ENCODE data around the gene PPM1L. TPM values are rescaled to one million over a fixed set of nuclear protein-coding genes. Genes with fewer than 3 reads are reported as not detected.
"Not testable (repeated sequence)": the region's sequence is repeated elsewhere in the genome, so short reads cannot be mapped to it uniquely, and the experiment has no call there.

The PPM1L gene
- total RNA-seq, 4 donors from 2014 or later = 3.2 to 27.9 (median 16.4) TPM

- Histone ChIP-seq H3K27me3 (no peaks in the 10 kb centered on the region), H3K9me3 (no peaks in the 10 kb centered on the region), H3K27ac (no peak overlapping the region), H3K36me3 (no peaks in the 10 kb centered on the region), H3K4me3 (no peak overlapping the region), H3K4me1 (no peaks in the 10 kb centered on the region)
- intact Hi-C loops (cut with DNase I; ENCODE audit: low total_unique reads) = no loop called here
- no peak for DNase-seq
- no peak for TF ChIP-seq CTCF (IDR thresholded peaks at IDR 0.05)
Observed at GRCh38 chr3:160981217-160981938, 225.3 kb downstream of the PPM1L start.

DNA sequence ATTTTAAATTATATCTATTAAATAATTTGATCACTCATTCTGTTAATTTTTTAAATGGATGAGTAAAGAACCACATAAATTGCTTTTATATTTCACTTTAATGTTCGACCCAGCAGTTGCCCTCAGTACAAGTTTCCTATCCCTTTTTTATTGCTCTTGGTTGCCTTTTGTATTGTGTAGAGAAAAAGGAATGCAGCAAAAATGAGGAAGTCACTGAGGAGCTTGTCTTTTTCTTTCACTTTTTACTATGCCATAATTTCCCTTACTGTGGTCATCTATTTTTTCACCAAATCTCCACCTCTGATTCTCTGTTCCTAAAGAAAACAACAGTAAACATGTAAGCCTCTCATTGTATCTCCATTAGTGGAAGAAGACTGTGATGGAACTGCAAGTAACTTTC is 226.5 kb downstream of the PPM1L start:
- Histone ChIP-seq H3K9me3 (no peaks in the 10 kb centered on the region), H3K4me3 (no peak overlapping the region), H3K27ac (no peak overlapping the region), H3K27me3 (no peaks in the 10 kb centered on the region), H3K4me1 (no peaks in the 10 kb centered on the region), H3K36me3 (no peaks in the 10 kb centered on the region)
- TF ChIP-seq CTCF (IDR thresholded peaks at IDR 0.05) (no peak), POLR2A (IDR thresholded peaks at IDR 0.05) (no peak)
- intact Hi-C loops (cut with DNase I; ENCODE audit: low total_unique reads) = no loop called here
- no peak for DNase-seq

GRCh38 chr3:160983900-160984299 is 227.9 kb downstream of the PPM1L start:
- H3K36me3 ChIP-seq; H3K9me3 ChIP-seq; H3K4me3 ChIP-seq; intact Hi-C loops (cut with DNase I; ENCODE audit: low total_unique reads); H3K27ac ChIP-seq; DNase-seq; H3K4me1 ChIP-seq; H3K27me3 ChIP-seq: not testable (repeated sequence)

DNA sequence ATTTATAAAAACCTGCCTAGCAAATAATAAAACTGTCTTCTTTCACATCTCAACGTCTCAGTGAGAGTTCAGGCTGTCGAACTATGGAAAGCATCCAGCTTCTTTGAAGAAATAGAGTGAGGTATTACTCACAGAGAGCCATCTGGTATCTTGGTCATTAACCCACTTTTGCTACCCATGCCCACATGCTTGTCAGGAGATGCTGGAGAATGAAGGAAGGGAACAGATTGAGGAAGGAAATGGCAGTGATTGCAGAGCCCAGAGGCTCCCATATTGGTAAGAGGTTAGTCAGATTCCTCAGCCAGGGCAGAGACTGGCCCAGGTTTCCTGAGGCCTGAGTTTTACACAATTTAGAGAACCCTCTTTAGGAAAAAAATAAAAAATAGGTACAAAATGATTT is 230.0 kb downstream of the PPM1L start:
- no peak overlapping the region for H3K27ac ChIP-seq
- TF ChIP-seq CTCF (IDR thresholded peaks at IDR 0.05) (no peak), POLR2A (IDR thresholded peaks at IDR 0.05) (no peak)
- intact Hi-C loops (cut with DNase I; ENCODE audit: low total_unique reads) = no loop called here
- H3K4me3 ChIP-seq = no peak overlapping the region
- no peaks in the 10 kb centered on the region for H3K4me1 ChIP-seq
- no peaks in the 10 kb centered on the region for H3K36me3 ChIP-seq
- H3K9me3 ChIP-seq = no peaks in the 10 kb centered on the region
- no peaks in the 10 kb centered on the region for H3K27me3 ChIP-seq
- DNase-seq = no peak

DNA sequence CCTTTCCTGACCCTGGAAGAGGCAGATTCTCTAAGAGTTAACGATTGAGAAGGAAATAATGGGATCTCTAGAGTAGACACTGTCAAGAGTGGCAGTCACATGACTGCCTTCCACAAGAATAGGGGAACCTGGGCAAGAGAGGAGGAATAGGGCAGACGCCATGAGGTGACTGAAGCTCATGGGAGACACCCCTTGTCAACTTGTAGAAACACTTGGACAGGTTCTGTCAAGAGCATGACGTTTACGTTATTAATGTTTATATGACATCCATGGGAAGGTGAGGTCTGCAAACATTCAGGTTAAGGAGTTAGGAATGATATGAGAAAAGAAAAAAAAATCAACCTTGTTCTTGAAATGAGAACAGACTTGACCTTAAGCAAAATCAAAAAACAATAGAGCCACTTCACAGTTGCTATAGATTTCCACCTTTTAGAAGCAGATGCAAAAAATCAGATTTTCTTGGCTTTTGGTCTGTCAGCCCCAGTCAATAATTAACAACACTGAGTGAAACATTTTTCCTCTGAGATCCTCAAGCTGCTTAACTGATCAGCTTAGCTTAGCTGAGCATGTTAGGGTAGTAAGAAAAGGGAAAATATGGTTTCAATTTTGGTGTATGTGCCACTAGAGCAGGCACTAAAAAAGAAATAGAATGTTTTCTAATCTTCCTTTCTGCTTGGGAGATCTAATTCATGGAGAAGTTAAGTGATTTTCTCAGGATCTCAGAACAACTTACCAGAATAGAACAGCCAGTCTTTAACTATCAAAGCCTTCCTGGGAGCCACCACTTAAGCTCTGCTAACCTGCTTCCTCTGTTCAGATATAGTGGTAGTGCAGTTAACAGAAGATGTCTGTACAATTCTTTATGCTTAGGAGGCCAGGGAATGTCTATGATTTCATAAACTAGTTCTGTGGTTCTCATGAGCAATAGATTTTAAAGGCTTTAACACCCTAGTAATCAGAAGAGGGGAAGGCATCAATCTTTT is 232.2 kb downstream of the PPM1L start:
- DNase-seq = no peak
- TF ChIP-seq CTCF (IDR thresholded peaks at IDR 0.05) (no peak), POLR2A (IDR thresholded peaks at IDR 0.05) (no peak)
- no peaks in the 10 kb centered on the region for H3K4me1 ChIP-seq
- no peak overlapping the region for H3K4me3 ChIP-seq
- intact Hi-C loops (cut with DNase I; ENCODE audit: low total_unique reads) = no loop called here
- no peaks in the 10 kb centered on the region for H3K9me3 ChIP-seq
- H3K27me3 ChIP-seq = no peaks in the 10 kb centered on the region
- H3K27ac ChIP-seq = no peak overlapping the region
- H3K36me3 ChIP-seq = no peaks in the 10 kb centered on the region
